H1 (cell line): Measurements from ENCODE around the gene SPATA33. TPM values are rescaled to one million over a fixed set of nuclear protein-coding genes. Genes with fewer than 3 reads are reported as not detected.

ENCODE experiments used
- CTCF ChIA-PET: fragments of 300-600 bp; sonication (Branson Sonifier 250); formaldehyde crosslinking; loops from one replicate; lab custom pipeline; 2021; ENCODE audit not compliant: partially characterized antibody; lab: Charles Lee
- POLR2A ChIA-PET: fragments of 300-600 bp; sonication (Branson Sonifier 250); formaldehyde crosslinking; loops from one replicate; lab custom pipeline; 2021; ENCODE audit warnings: inconsistent platforms; ENCODE audit not compliant: partially characterized antibody; lab: Charles Lee
- DNase-seq, 2 experiments: peaks; one replicate each; pipeline versions ENCODE4 v3.0.0 to v3.0.0-alpha.2; 2010 to 2022; ENCODE audit warnings: low spot score in 2 of 2, low read depth in 1 of 2, mixed read lengths in 1 of 2
- FAIRE-seq: peaks from 2 replicates; lab custom pipeline; 2011; peaks lifted over from hg19 to GRCh38; lab: Jason Lieb, UNC
- H2AFZ ChIP-seq: 2 replicates; pipeline ENCODE4 v1.8.1; 2012; ENCODE audit warnings: low read length, inconsistent platforms
- H2AK5ac ChIP-seq: 2 replicates; pipeline ENCODE4 v1.6.1; 2013; ENCODE audit warnings: low read depth, low read length
- H2BK120ac ChIP-seq: replicated peaks from 2 replicates; pipeline ENCODE3; 2013; ENCODE audit warnings: low read depth, low read length, inconsistent platforms
- H2BK12ac ChIP-seq: 2 replicates; pipeline ENCODE4 v1.6.1; 2013; ENCODE audit warnings: low read depth, low read length
- H2BK15ac ChIP-seq: 2 replicates; pipeline ENCODE4 v1.6.1; 2013; ENCODE audit warnings: low read length
- H2BK20ac ChIP-seq: 2 replicates; pipeline ENCODE4 v1.6.1; 2013; ENCODE audit warnings: low read length
- H2BK5ac ChIP-seq: 2 replicates; pipeline ENCODE4 v1.6.1; 2013; ENCODE audit warnings: low read depth, low read length
- H3K14ac ChIP-seq: 2 replicates; pipeline ENCODE4 v1.6.1; 2013; ENCODE audit warnings: inconsistent platforms; ENCODE audit not compliant: insufficient read length
- H3K18ac ChIP-seq: 2 replicates; pipeline ENCODE4 v1.6.1; 2013; ENCODE audit warnings: low read length; ENCODE audit errors: extremely low read depth
- H3K23ac ChIP-seq: 2 replicates; pipeline ENCODE4 v1.6.1; 2013; ENCODE audit warnings: inconsistent platforms; ENCODE audit not compliant: insufficient read length
- H3K23me2 ChIP-seq: 2 replicates; pipeline ENCODE4 v1.6.1; 2013; ENCODE audit warnings: low read depth, low read length
- H3K27ac ChIP-seq: 2 replicates; pipeline ENCODE4 v1.6.1; 2011; ENCODE audit warnings: low read depth, low read length, inconsistent platforms
- H3K27me3 ChIP-seq, 4 experiments: replicated peaks in 1 of 4; 1 replicate in 1 of 4; 2 replicates in 3 of 4; pipeline versions ENCODE4 v1.6.1 to v1.8.1; 2011 to 2013; ENCODE audit warnings: low read length in 3 of 4, mild to moderate bottlenecking in 3 of 4, inconsistent platforms in 2 of 4, mixed read lengths in 2 of 4, moderate library complexity in 1 of 4; ENCODE audit not compliant: control insufficient read depth in 3 of 4, insufficient read depth in 3 of 4; ENCODE audit errors: extremely low read depth in 1 of 4
- H3K36me3 ChIP-seq, 4 experiments: 2 replicates each; pipeline versions ENCODE4 v1.6.1 to v1.8.1; 2011 to 2013; ENCODE audit warnings: mild to moderate bottlenecking in 4 of 4, low read length in 3 of 4, moderate library complexity in 2 of 4, control low read depth in 1 of 4, inconsistent platforms in 1 of 4; ENCODE audit not compliant: insufficient read depth in 4 of 4, control insufficient read depth in 2 of 4
- H3K4ac ChIP-seq: replicated peaks from 2 replicates; pipeline ENCODE3; 2013; ENCODE audit warnings: low read length, low read depth, mixed read lengths, inconsistent platforms; ENCODE audit not compliant: insufficient read length
- H3K4me1 ChIP-seq, 4 experiments: replicated peaks in 1 of 4; 1 replicate in 1 of 4; 2 replicates in 3 of 4; pipeline versions ENCODE4 v1.6.1 to v1.8.1; 2011 to 2013; ENCODE audit warnings: low read length in 3 of 4, inconsistent platforms in 2 of 4, mixed read lengths in 1 of 4; ENCODE audit not compliant: insufficient read depth in 4 of 4, control insufficient read depth in 3 of 4
- H3K4me2 ChIP-seq, 2 experiments: 2 replicates each; pipeline versions ENCODE4 v1.6.1 to v1.8.1; 2011 to 2013; ENCODE audit warnings: low read depth in 2 of 2, low read length in 2 of 2, control low read depth in 1 of 2, inconsistent platforms in 1 of 2, mild to moderate bottlenecking in 1 of 2; ENCODE audit not compliant: insufficient read depth in 1 of 2
- H3K4me3 ChIP-seq, 4 experiments: fragments of 200-600, 300-600 bp in 1 of 4; sonication (generic), shearing (Covaris generic), sonication (Bioruptor Twin) in 1 of 4; 2 replicates each; pipeline versions ENCODE4 v1.5.1 to v1.8.1; 2011 to 2016; ENCODE audit warnings: low read length in 4 of 4, low read depth in 3 of 4, control low read depth in 2 of 4, inconsistent platforms in 2 of 4, mild to moderate bottlenecking in 2 of 4, mixed read lengths in 1 of 4, moderate library complexity in 1 of 4; ENCODE audit not compliant: insufficient read depth in 2 of 4; ENCODE audit errors: extremely low read depth in 1 of 4
- H3K56ac ChIP-seq: replicated peaks from 2 replicates; pipeline ENCODE3; 2013; ENCODE audit warnings: low read depth, mild to moderate bottlenecking, mixed read lengths, low read length, inconsistent platforms; ENCODE audit not compliant: insufficient read length
- H3K79me1 ChIP-seq: 2 replicates; pipeline ENCODE4 v1.6.1; 2013; ENCODE audit warnings: low read depth, low read length, control low read depth
- H3K79me2 ChIP-seq, 2 experiments: 2 replicates each; pipeline versions ENCODE4 v1.6.1 to v1.8.1; 2012 to 2013; ENCODE audit warnings: low read length in 2 of 2, mild to moderate bottlenecking in 2 of 2, inconsistent platforms in 1 of 2; ENCODE audit not compliant: insufficient read depth in 2 of 2, control insufficient read depth in 1 of 2
- H3K9ac ChIP-seq, 4 experiments: replicated peaks in 1 of 4; 1 replicate in 1 of 4; 2 replicates in 3 of 4; pipeline versions ENCODE4 v1.6.1 to v1.8.1; 2011 to 2013; ENCODE audit warnings: low read depth in 3 of 4, low read length in 3 of 4, control low read depth in 2 of 4, mild to moderate bottlenecking in 2 of 4, moderate library complexity in 2 of 4, inconsistent platforms in 1 of 4; ENCODE audit errors: extremely low read depth in 1 of 4
- H3K9me3 ChIP-seq, 2 experiments: 2 replicates each; pipeline versions ENCODE4 v1.6.1 to v1.8.1; 2012 to 2013; ENCODE audit warnings: mild to moderate bottlenecking in 2 of 2, moderate library complexity in 2 of 2, control low read depth in 1 of 2, inconsistent platforms in 1 of 2, low read depth in 1 of 2, low read length in 1 of 2, mixed read lengths in 1 of 2; ENCODE audit not compliant: insufficient read depth in 2 of 2
- H4K20me1 ChIP-seq, 2 experiments: replicated peaks in 1 of 2; 2 replicates each; pipeline versions ENCODE3 to v1.8.1; 2011 to 2013; ENCODE audit warnings: inconsistent platforms in 2 of 2, low read length in 2 of 2, mild to moderate bottlenecking in 1 of 2; ENCODE audit not compliant: insufficient read depth in 2 of 2, control insufficient read depth in 1 of 2
- H4K5ac ChIP-seq: 2 replicates; pipeline ENCODE4 v1.6.1; 2013; ENCODE audit warnings: low read length, low read depth, mixed read lengths, inconsistent platforms; ENCODE audit not compliant: insufficient read length
- H4K8ac ChIP-seq: 2 replicates; pipeline ENCODE4 v1.8.0; 2013; ENCODE audit warnings: mild to moderate bottlenecking, moderate library complexity, low read length, inconsistent platforms; ENCODE audit not compliant: insufficient read depth; ENCODE audit errors: extremely low read depth
- H4K91ac ChIP-seq: replicated peaks from 2 replicates; pipeline ENCODE3; 2013; ENCODE audit warnings: low read length, mixed read lengths, inconsistent platforms; ENCODE audit not compliant: insufficient read length
- CHD2 ChIP-seq: IDR thresholded peaks from 2 replicates; pipeline ENCODE4 v1.6.1; 2012; ENCODE audit warnings: low read length, improper control_type of control experiment
- EGR1 ChIP-seq: IDR thresholded peaks from 2 replicates; pipeline ENCODE4 v1.6.1; 2011; ENCODE audit warnings: low read depth, low read length, borderline replicate concordance
- MAX ChIP-seq: IDR thresholded peaks from 2 replicates; pipeline ENCODE4 v1.6.1; 2012; ENCODE audit warnings: inconsistent platforms
- NANOG ChIP-seq: IDR thresholded peaks from 2 replicates; pipeline ENCODE4 v1.6.1; 2011; ENCODE audit warnings: low read length, low read depth, mild to moderate bottlenecking, inconsistent platforms; ENCODE audit not compliant: insufficient read depth, poor library complexity, severe bottlenecking
- PHF8 ChIP-seq: fragments of 200-600 bp; sonication (generic); conservative IDR thresholded peaks from 2 replicates; pipeline ENCODE4 v1.7.1; 2012; ENCODE audit warnings: low read depth, mild to moderate bottlenecking, inconsistent platforms, low read length, moderate library complexity
- SP1 ChIP-seq: IDR thresholded peaks from 2 replicates; pipeline ENCODE4 v1.6.1; 2011; ENCODE audit warnings: low read depth, low read length
- WGBS, 2 experiments: shearing (Covaris generic) in 1 of 2; methylation state at CpG; one replicate each; pipeline versions ENCODE4 v1.1.6 to v1.1.7; 2013 to 2015; ENCODE audit warnings: low lambda C conversion rate in 2 of 2, mixed read lengths in 2 of 2, inconsistent platforms in 1 of 2, low coverage in 1 of 2, missing lambda C conversion rate in 1 of 2; ENCODE audit not compliant: insufficient replicate concordance in 2 of 2, insufficient coverage in 1 of 2, insufficient read length in 1 of 2; ENCODE audit errors: extremely low coverage in 1 of 2, missing lambda C conversion rate in 1 of 2; 5-methylcytosine and 5-hydroxymethylcytosine counted together
- polyA plus RNA-seq, 7 experiments: library from polyadenylated mRNA; depleted of rRNA in 3 of 7; stranded (reverse) in 5 of 7; unstranded in 2 of 7; fragments of >200 nt in 5 of 7; fragments of 200-250 nt in 2 of 7; gene quantifications; 1 replicate in 5 of 7; 2 replicates in 1 of 7; 4 replicates in 1 of 7; pipeline versions ENCODE4 v1.2.1 to v1.2.3, GENCODE V29; 2011 to 2013; ENCODE audit warnings: missing spikeins in 2 of 7, mixed read lengths in 2 of 7
- total RNA-seq: library from RNA; stranded (reverse); fragmentation: NEBNext Ultra II Directional; extraction: Animal tissue kit (Norgen Biotek cat#: 25700); gene quantifications from 2 replicates; pipeline ENCODE4 v1.2.1, GENCODE V29; 2021

Gene SPATA33
- total and polyA plus RNA-seq, 2 of the 8 experiments (the other 6 are each of a cell fraction or from before 2014, with no cell fraction given): 5.4 to 16.9 TPM

DNA sequence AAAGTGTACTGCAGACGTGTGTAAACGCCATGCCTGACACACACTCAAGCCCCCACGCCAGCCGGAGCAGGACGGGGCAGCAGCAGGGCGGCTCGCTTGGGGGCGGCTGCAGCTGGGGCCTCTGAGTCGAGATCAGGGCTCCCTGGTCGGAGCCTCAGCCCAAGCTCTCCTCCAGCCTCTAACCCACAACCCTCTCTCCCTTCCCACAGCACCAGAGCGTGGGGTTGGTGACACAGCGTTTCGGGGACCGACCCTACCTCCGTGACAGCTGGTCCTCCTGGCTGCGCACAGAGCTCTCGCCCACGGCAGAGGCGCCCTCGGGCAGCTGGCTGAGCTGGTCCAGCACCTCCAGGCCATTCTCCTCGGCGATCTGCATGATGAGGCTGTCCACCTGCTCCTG lies 11.4 kb upstream of the SPATA33 start:
- 91% methylated on average over 21 of the region's 22 CpGs; no CpG with 5 or more reads in 1 of the 2 experiments for WGBS, 2 experiments
- Histone ChIP-seq H2BK120ac (no peak overlapping the region), H3K9ac (no peak overlapping the region), H2BK20ac (no peak overlapping the region), H3K23ac (no peak overlapping the region), H3K4me2 (no peak overlapping the region), H3K27ac (no peak overlapping the region), H2BK12ac (no peak overlapping the region), H3K4me1 (no peaks in the 10 kb centered on the region), H2AFZ (no peak overlapping the region), H3K36me3 (peaks cover 10 to 23% (median 20%) of the 10 kb centered on the region in 4 experiments; a peak in 7 of 8 replicates), H3K79me2 (no peaks in the 10 kb centered on the region), H4K5ac (no peak overlapping the region), H3K56ac (no peak overlapping the region), H3K9me3 (no peaks in the 10 kb centered on the region)
- DNase-seq: no peak
- POLR2A ChIA-PET: no interaction called here
- TF ChIP-seq MAX: no peak
- no peak for TF ChIP-seq NANOG
- no peak for TF ChIP-seq PHF8
- TF ChIP-seq EGR1: no peak
- no peak for TF ChIP-seq SP1
- TF ChIP-seq CHD2: no peak
- TF ChIP-seq, all 59 proteins: peak for 0
- Histone ChIP-seq H2BK15ac (no peak overlapping the region), H2AK5ac (no peak overlapping the region), H3K27me3 (no peaks in the 10 kb centered on the region), H4K91ac (no peak overlapping the region), H4K8ac (no peak overlapping the region), H2BK5ac (no peak overlapping the region), H3K14ac (no peak overlapping the region), H3K79me1 (no peaks in the 10 kb centered on the region), H3K4ac (no peak overlapping the region), H4K20me1 (peaks cover 0 to 13% of the 10 kb centered on the region in 2 experiments), H3K18ac (no peak overlapping the region), H3K4me3 (no peak overlapping the region), H3K23me2 (no peaks in the 10 kb centered on the region)
- no peak for FAIRE-seq
- CTCF ChIA-PET: interaction anchor here (1.7 kb wide), 1 partner anchor 9 kb away, joined by 6 read pairs; no protein-coding TSS in a partner anchor
